GM19467 (cell line): Measurements from ENCODE around the gene SCGB3A2.
"Not testable (repeated sequence)": the region's sequence is repeated elsewhere in the genome, so short reads cannot be mapped to it uniquely, and the experiment has no call there.

Experiments used
- ATAC-seq: cut with Tn5 transposase; IDR thresholded peaks from one replicate; pipeline ENCODE4 v1.9.1; 2021; ENCODE audit warnings: mild to moderate bottlenecking, moderate library complexity; ENCODE audit not compliant: unreplicated experiment

The SCGB3A2 gene

GRCh38 chr5:147860641-147861025 is 17.9 kb upstream of the SCGB3A2 start:
- ATAC-seq = no peak

- ATAC-seq = no peak
Observed at GRCh38 chr5:147863454-147864158, 14.9 kb upstream of the SCGB3A2 start.

GRCh38 chr5:147869112-147869511 is 9.4 kb upstream of the SCGB3A2 start:
- no peak for ATAC-seq

- ATAC-seq = not testable (repeated sequence)
Observed at GRCh38 chr5:147869892-147870291, 8.6 kb upstream of the SCGB3A2 start.

GRCh38 chr5:147871980-147872549 is 6.4 kb upstream of the SCGB3A2 start:
- not testable (repeated sequence) for ATAC-seq

GRCh38 chr5:147872744-147873435 is 5.6 kb upstream of the SCGB3A2 start:
- not testable (repeated sequence) for ATAC-seq

- ATAC-seq = not testable (repeated sequence)
Observed at GRCh38 chr5:147874118-147874875, 4.2 kb upstream of the SCGB3A2 start.

- ATAC-seq = no peak
Observed at GRCh38 chr5:147874910-147875367, 3.6 kb upstream of the SCGB3A2 start.

GRCh38 chr5:147876141-147876540 is 2.4 kb upstream of the SCGB3A2 start:
- ATAC-seq = no peak

GRCh38 chr5:147876626-147877025 is 1.9 kb upstream of the SCGB3A2 start:
- no peak for ATAC-seq

- no peak for ATAC-seq
Observed at GRCh38 chr5:147879784-147880183, 1.3 kb downstream of the SCGB3A2 start.

- ATAC-seq = no peak
Observed at GRCh38 chr5:147880487-147880886, 2.0 kb downstream of the SCGB3A2 start.

GRCh38 chr5:147882586-147883313 is 4.2 kb downstream of the SCGB3A2 start:
- no peak for ATAC-seq

- ATAC-seq = no peak
Observed at GRCh38 chr5:147887026-147887627, 8.6 kb downstream of the SCGB3A2 start.

GRCh38 chr5:147887930-147888329 is 9.4 kb downstream of the SCGB3A2 start:
- ATAC-seq = no peak

GRCh38 chr5:147892696-147893296 is 14.3 kb downstream of the SCGB3A2 start:
- ATAC-seq = no peak

GRCh38 chr5:147893820-147894219 is 15.3 kb downstream of the SCGB3A2 start:
- no peak for ATAC-seq

GRCh38 chr5:147895864-147896263 is 17.4 kb downstream of the SCGB3A2 start:
- no peak for ATAC-seq

- ATAC-seq = no peak
Observed at GRCh38 chr5:147898875-147899401, 20.4 kb downstream of the SCGB3A2 start.
